ENCODE measurements around the gene ZFR. TPM values are rescaled to one million over a fixed set of nuclear protein-coding genes. Genes with fewer than 3 reads are reported as not detected.

ZFR gene
- polyA plus RNA-seq, 3 donors: 29.8 to 81.8 (median 62.3) TPM

- Mint-ChIP-seq H3K36me3 (peaks cover 0 to 12% of the 10 kb centered on the region in 2 donors), H3K27me3 (ENCODE audit: low read depth in 3 of 3) (no peaks in the 10 kb centered on the region), H3K27ac (peak overlapping the region in 1 of 7 donors; percentile 57), H3K4me3 (no peak overlapping the region), H3K4me1 (peaks cover 40% of the 10 kb centered on the region), H3K9me3 (no peaks in the 10 kb centered on the region)
- no peak overlapping the region for H3K9ac ChIP-seq (ENCODE audit: insufficient read depth, low read length, poor library complexity, severe bottlenecking)
- no peaks in the 10 kb centered on the region for H3K27me3 ChIP-seq (ENCODE audit: control insufficient read depth in 2 of 2, insufficient read depth in 2 of 2, low read length in 2 of 2)
- no peak for DNase-seq
- H3K36me3 ChIP-seq (replicated peaks in 1 of 2; ENCODE audit: control insufficient read depth in 1 of 2, insufficient read depth in 2 of 2, low read length in 2 of 2): peaks cover 0 to 26% of the 10 kb centered on the region in 2 donors
- H2AFZ ChIP-seq (ENCODE audit: insufficient read depth, low read depth, low read length, poor library complexity, severe bottlenecking): no peak overlapping the region
- H3K4me3 ChIP-seq (replicated peaks in 1 of 3; ENCODE audit: low read depth in 2 of 3, low read length in 3 of 3): no peak overlapping the region
- H3K4me2 ChIP-seq (replicated peaks; ENCODE audit: extremely low read depth, low read length, poor library complexity, severe bottlenecking): no peak overlapping the region
- intact Hi-C loops (cut with micrococcal nuclease): no loop called here
- peak overlapping the region in 1 of 2 donors; percentile 11 for H3K27ac ChIP-seq (ENCODE audit: low read depth in 1 of 2, low read length in 2 of 2)
- H3K4me1 ChIP-seq (ENCODE audit: control insufficient read depth in 1 of 2, insufficient read depth in 2 of 2, low read length in 2 of 2): peaks cover 12 to 38% of the 10 kb centered on the region in 2 donors
- peaks cover 99% of the 10 kb centered on the region for H4K20me1 ChIP-seq (ENCODE audit: insufficient read depth, low read length)
- WGBS (ENCODE audit: insufficient coverage): no CpG with 5 or more reads among the region's 4 CpGs
- TF ChIP-seq CTCF (IDR thresholded peaks at IDR 0.05): no peak
- peaks cover 100% of the 10 kb centered on the region for H3K79me2 ChIP-seq (ENCODE audit: insufficient read depth, low read length)
- no peaks in the 10 kb centered on the region for H3K9me3 ChIP-seq (replicated peaks in 1 of 2; ENCODE audit: control insufficient read depth in 1 of 2, insufficient read depth in 1 of 2, low read length in 2 of 2)
Observed at GRCh38 chr5:32436553-32437242, 7.8 kb downstream of the ZFR start.

DNA sequence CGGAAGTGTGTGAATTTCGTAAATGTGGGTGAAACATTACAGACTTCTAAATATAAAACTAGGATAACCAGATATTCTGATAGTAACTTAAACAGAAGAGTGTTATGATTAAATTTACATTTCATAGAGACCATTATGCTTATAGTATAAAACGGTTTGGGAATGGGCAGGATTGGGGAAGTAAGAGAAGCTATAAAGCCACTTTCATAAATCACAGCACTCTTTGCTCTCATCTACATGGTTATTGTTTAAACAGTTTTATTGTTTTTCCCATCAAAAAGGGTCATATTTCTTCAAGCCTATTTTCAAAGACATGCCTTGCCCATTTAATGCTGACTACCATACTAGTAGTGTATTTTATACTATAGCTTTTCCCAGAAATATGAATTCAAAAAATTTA, 9.2 kb downstream of the ZFR start:
- Histone ChIP-seq H3K4me2 (replicated peaks; ENCODE audit: extremely low read depth, low read length, poor library complexity, severe bottlenecking) (no peak overlapping the region), H3K9me3 (replicated peaks in 1 of 2; ENCODE audit: control insufficient read depth in 1 of 2, insufficient read depth in 1 of 2, low read length in 2 of 2) (no peaks in the 10 kb centered on the region), H3K27me3 (ENCODE audit: control insufficient read depth in 2 of 2, insufficient read depth in 2 of 2, low read length in 2 of 2) (no peaks in the 10 kb centered on the region), H3K27ac (ENCODE audit: low read depth in 1 of 2, low read length in 2 of 2) (peak overlapping the region in 1 of 2 donors; percentile 52), H3K4me3 (replicated peaks in 1 of 3; ENCODE audit: low read depth in 2 of 3, low read length in 3 of 3) (no peak overlapping the region), H4K20me1 (ENCODE audit: insufficient read depth, low read length) (peaks cover 100% of the 10 kb centered on the region), H3K36me3 (replicated peaks in 1 of 2; ENCODE audit: control insufficient read depth in 1 of 2, insufficient read depth in 2 of 2, low read length in 2 of 2) (peaks cover 0 to 19% of the 10 kb centered on the region in 2 donors), H3K4me1 (ENCODE audit: control insufficient read depth in 1 of 2, insufficient read depth in 2 of 2, low read length in 2 of 2) (peaks cover 12 to 38% of the 10 kb centered on the region in 2 donors), H2AFZ (ENCODE audit: insufficient read depth, low read depth, low read length, poor library complexity, severe bottlenecking) (no peak overlapping the region), H3K9ac (ENCODE audit: insufficient read depth, low read length, poor library complexity, severe bottlenecking) (no peak overlapping the region), H3K79me2 (ENCODE audit: insufficient read depth, low read length) (peaks cover 100% of the 10 kb centered on the region)
- intact Hi-C loops (cut with micrococcal nuclease): no loop called here
- no peak overlapping the region for H3K27ac Mint-ChIP-seq
- WGBS (ENCODE audit: insufficient coverage): no CpG with 5 or more reads among the region's 3 CpGs
- DNase-seq: no peak
- peaks cover 0 to 9% of the 10 kb centered on the region in 2 donors for H3K36me3 Mint-ChIP-seq
- no peaks in the 10 kb centered on the region for H3K27me3 Mint-ChIP-seq (ENCODE audit: low read depth in 3 of 3)
- TF ChIP-seq CTCF (IDR thresholded peaks at IDR 0.05): no peak
- H3K4me1 Mint-ChIP-seq: peaks cover 43% of the 10 kb centered on the region
- H3K9me3 Mint-ChIP-seq: no peaks in the 10 kb centered on the region
- no peak overlapping the region for H3K4me3 Mint-ChIP-seq

Data from CD14-positive monocyte (primary cell).